Daoy (cell line): ENCODE data around the gene DIS3L2. TPM values are rescaled to one million over a fixed set of nuclear protein-coding genes. Genes with fewer than 3 reads are reported as not detected.
A peak's percentile ranks its signal among the peaks of the same experiment; 100 is the strongest.
"Not testable (repeated sequence)": the region's sequence is repeated elsewhere in the genome, so short reads cannot be mapped to it uniquely, and the experiment has no call there.

Experiments used
- DNase-seq: peaks from one replicate; pipeline ENCODE4 v3.0.0-alpha.2; 2015; ENCODE audit warnings: low read depth
- total RNA-seq: library from RNA; depleted of rRNA; stranded (reverse); fragments of >200 nt; shearing (Covaris generic); gene quantifications from 2 replicates; pipeline ENCODE4 v1.2.3, GENCODE V29; 2014

The DIS3L2 gene
- total RNA-seq, 1 experiment from 2014 or later = 22.3 TPM

GRCh38 chr2:232348936-232349335 is 387.4 kb downstream of the DIS3L2 start:
- DNase-seq = peak; percentile 30

GRCh38 chr2:232349546-232349945 is 388.0 kb downstream of the DIS3L2 start:
- no peak for DNase-seq

GRCh38 chr2:232349946-232350635 is 388.6 kb downstream of the DIS3L2 start:
- no peak for DNase-seq

- no peak for DNase-seq
Observed at GRCh38 chr2:232350804-232351685, 389.5 kb downstream of the DIS3L2 start.

GRCh38 chr2:232351686-232352510 is 390.4 kb downstream of the DIS3L2 start:
- no peak for DNase-seq

GRCh38 chr2:232352511-232353091 is 391.1 kb downstream of the DIS3L2 start:
- no peak for DNase-seq

- DNase-seq = no peak
Observed at GRCh38 chr2:232353096-232353495, 391.6 kb downstream of the DIS3L2 start.

GRCh38 chr2:232353660-232354059 is 392.1 kb downstream of the DIS3L2 start:
- DNase-seq = no peak

- no peak for DNase-seq
Observed at GRCh38 chr2:232354069-232354468, 392.6 kb downstream of the DIS3L2 start.

GRCh38 chr2:232361646-232362045 is 400.1 kb downstream of the DIS3L2 start:
- no peak for DNase-seq

- no peak for DNase-seq
Observed at GRCh38 chr2:232362174-232362900, 400.8 kb downstream of the DIS3L2 start.

GRCh38 chr2:232363064-232363783 is 401.7 kb downstream of the DIS3L2 start:
- DNase-seq = not testable (repeated sequence)

GRCh38 chr2:232363784-232364615 is 402.5 kb downstream of the DIS3L2 start:
- peak; percentile 19 for DNase-seq

GRCh38 chr2:232364806-232365594 is 403.5 kb downstream of the DIS3L2 start:
- not testable (repeated sequence) for DNase-seq

GRCh38 chr2:232365621-232366321 is 404.3 kb downstream of the DIS3L2 start:
- DNase-seq = peak; percentile 60

GRCh38 chr2:232366461-232366860 is 404.9 kb downstream of the DIS3L2 start:
- not testable (repeated sequence) for DNase-seq

- no peak for DNase-seq
Observed at GRCh38 chr2:232367016-232367415, 405.5 kb downstream of the DIS3L2 start.
